IMR-90 (cell line): ENCODE data around the gene ATP5PB. TPM values are rescaled to one million over a fixed set of nuclear protein-coding genes. Genes with fewer than 3 reads are reported as not detected.

ENCODE experiments used
- ATAC-seq: fragments of 200-7000 bp; cut with Tn5 transposase; 2 replicates; pipeline ENCODE4 v1.9.1; 2020; ENCODE audit warnings: low read depth, mild to moderate bottlenecking, moderate library complexity
- BruUV-seq: library from RNA; stranded (reverse); fragments of 400-500 nt; replicated peaks from 2 replicates; lab custom pipeline; 2021; lab: Mats Ljungman, UMichigan
- CTCF ChIA-PET: fragments of 300-600 bp; formaldehyde crosslinking; extraction: SDS; loops from one replicate; lab custom pipeline; 2021; ENCODE audit warnings: antibody characterized with exemption; lab: Yijun Ruan, JAX
- POLR2A ChIA-PET: fragments of 300-600 bp; sonication (Branson Sonifier 250); formaldehyde crosslinking; loops from one replicate; lab custom pipeline; 2022; ENCODE audit warnings: antibody characterized with exemption; ENCODE audit not compliant: unreplicated experiment; lab: Charles Lee
- DNase-seq: peaks from one replicate; pipeline ENCODE4 v3.0.0; 2013
- H2AFZ ChIP-seq: replicated peaks from 2 replicates; pipeline ENCODE3; 2013; ENCODE audit warnings: low read length, mild to moderate bottlenecking; ENCODE audit not compliant: poor library complexity
- H2AK5ac ChIP-seq: 2 replicates; pipeline ENCODE4 v1.6.1; 2013; ENCODE audit warnings: low read depth, low read length, inconsistent platforms
- H2AK9ac ChIP-seq: replicated peaks from 2 replicates; pipeline ENCODE3; 2013; ENCODE audit warnings: mild to moderate bottlenecking, low read depth, low read length, moderate library complexity; ENCODE audit not compliant: poor library complexity
- H2BK120ac ChIP-seq: 2 replicates; pipeline ENCODE4 v1.6.1; 2013; ENCODE audit warnings: low read depth, low read length, inconsistent platforms
- H2BK15ac ChIP-seq: 3 replicates; pipeline ENCODE4 v1.6.1; 2013; ENCODE audit warnings: low read depth, low read length, inconsistent platforms
- H2BK20ac ChIP-seq: 2 replicates; pipeline ENCODE4 v1.6.1; 2013; ENCODE audit warnings: low read depth, mild to moderate bottlenecking, inconsistent platforms, low read length, moderate library complexity
- H2BK5ac ChIP-seq: 2 replicates; pipeline ENCODE4 v1.6.1; 2013; ENCODE audit warnings: mild to moderate bottlenecking, low read depth, low read length, inconsistent platforms; ENCODE audit not compliant: poor library complexity, severe bottlenecking
- H3K14ac ChIP-seq: replicated peaks from 2 replicates; pipeline ENCODE4 v1.6.1; 2013; ENCODE audit warnings: low read depth, low read length, inconsistent platforms
- H3K18ac ChIP-seq: 2 replicates; pipeline ENCODE4 v1.6.1; 2013; ENCODE audit warnings: low read depth, low read length, control low read depth
- H3K23ac ChIP-seq: 2 replicates; pipeline ENCODE4 v1.6.1; 2013; ENCODE audit warnings: low read depth, low read length, inconsistent platforms
- H3K27ac ChIP-seq: 2 replicates; pipeline ENCODE4 v1.5.1; 2013; ENCODE audit warnings: mild to moderate bottlenecking, control low read depth, low read length; ENCODE audit not compliant: insufficient read depth
- H3K27me3 ChIP-seq: 2 replicates; pipeline ENCODE4 v1.6.1; 2013; ENCODE audit warnings: low read length; ENCODE audit not compliant: control insufficient read depth, insufficient read depth
- H3K36me3 ChIP-seq: 2 replicates; pipeline ENCODE4 v1.6.1; 2013; ENCODE audit warnings: low read length, mixed read lengths; ENCODE audit not compliant: control insufficient read depth, insufficient read depth
- H3K4ac ChIP-seq: 2 replicates; pipeline ENCODE4 v1.6.1; 2013; ENCODE audit warnings: low read depth, low read length, inconsistent platforms
- H3K4me1 ChIP-seq: 2 replicates; pipeline ENCODE4 v1.6.1; 2013; ENCODE audit warnings: low read length, mixed read lengths; ENCODE audit not compliant: control insufficient read depth, insufficient read depth
- H3K4me2 ChIP-seq: 2 replicates; pipeline ENCODE4 v1.6.1; 2013; ENCODE audit warnings: low read depth, mild to moderate bottlenecking, control low read depth, low read length, moderate library complexity
- H3K4me3 ChIP-seq: 2 replicates; pipeline ENCODE4 v1.5.1; 2013; ENCODE audit warnings: low read depth, mild to moderate bottlenecking, control low read depth, low read length, moderate library complexity; ENCODE audit not compliant: insufficient read depth
- H3K56ac ChIP-seq: 2 replicates; pipeline ENCODE4 v1.6.1; 2013; ENCODE audit warnings: low read length, inconsistent platforms; ENCODE audit not compliant: insufficient read depth; ENCODE audit errors: extremely low read depth
- H3K79me1 ChIP-seq, 2 experiments: 2 replicates each; pipeline ENCODE4 v1.6.1; 2013; ENCODE audit warnings: low read length in 2 of 2, inconsistent platforms in 1 of 2, low read depth in 1 of 2
- H3K9ac ChIP-seq: 2 replicates; pipeline ENCODE4 v1.6.1; 2013; ENCODE audit warnings: low read depth, low read length, control low read depth
- H3K9me1 ChIP-seq: 2 replicates; pipeline ENCODE4 v1.6.1; 2013; ENCODE audit warnings: low read length, inconsistent platforms; ENCODE audit not compliant: insufficient read depth
- H3K9me3 ChIP-seq: 2 replicates; pipeline ENCODE4 v1.6.1; 2013; ENCODE audit warnings: low read length; ENCODE audit not compliant: control insufficient read depth, insufficient read depth
- H4K20me1 ChIP-seq: 2 replicates; pipeline ENCODE4 v1.6.1; 2013; ENCODE audit warnings: low read length, inconsistent platforms; ENCODE audit not compliant: insufficient read depth
- H4K5ac ChIP-seq: 2 replicates; pipeline ENCODE4 v1.6.1; 2013; ENCODE audit warnings: mild to moderate bottlenecking, low read depth, low read length, control low read depth
- H4K8ac ChIP-seq, 2 experiments: 2 replicates each; pipeline ENCODE4 v1.6.1; 2013; ENCODE audit warnings: low read depth in 2 of 2, low read length in 2 of 2, control low read depth in 1 of 2, inconsistent platforms in 1 of 2
- H4K91ac ChIP-seq: 2 replicates; pipeline ENCODE4 v1.6.1; 2013; ENCODE audit warnings: low read depth, low read length, inconsistent platforms; ENCODE audit not compliant: insufficient read depth
- CHD1 ChIP-seq: IDR thresholded peaks from 2 replicates; pipeline ENCODE4 v1.6.1; 2012; ENCODE audit warnings: low read depth, low read length, improper control_type of control experiment
- MXI1 ChIP-seq: IDR thresholded peaks from 2 replicates; pipeline ENCODE4 v1.6.1; 2012; ENCODE audit warnings: low read depth, mild to moderate bottlenecking, low read length, moderate library complexity, borderline replicate concordance
- RCOR1 ChIP-seq: IDR thresholded peaks from 2 replicates; pipeline ENCODE4 v1.6.1; 2012; ENCODE audit warnings: mild to moderate bottlenecking, low read length, improper control_type of control experiment; ENCODE audit not compliant: insufficient replicate concordance
- RFX5 ChIP-seq: IDR thresholded peaks from 2 replicates; pipeline ENCODE4 v1.8.0; 2012; ENCODE audit warnings: low read depth, mild to moderate bottlenecking, low read length, moderate library complexity
- WGBS, 2 experiments: methylation state at CpG; one replicate each; pipeline versions ENCODE4 v1.1.5 to v1.1.7; 2013; ENCODE audit warnings: missing lambda C conversion rate in 2 of 2; ENCODE audit not compliant: insufficient read length in 1 of 2; ENCODE audit errors: extremely low coverage in 2 of 2; 5-methylcytosine and 5-hydroxymethylcytosine counted together
- dilution Hi-C: fragments of 300-500 bp; cut with HindIII; formaldehyde crosslinking; loops from one replicate; pipeline ENCODE4 v1.14.3; 2018; ENCODE audit warnings: low sequenced_read_pairs; ENCODE audit not compliant: unreplicated experiment
- in situ Hi-C: fragments of 300-500 bp; cut with MboI; formaldehyde crosslinking; loops from 3 replicates; pipeline ENCODE4 v1.14.3; 2019; ENCODE audit warnings: low sequenced_read_pairs, inconsistent platforms, mixed read lengths
- intact Hi-C: fragments of 100-400 bp; cut with micrococcal nuclease; formaldehyde crosslinking; loops from 2 replicates; pipeline ENCODE4 v1.10.0; 2022
- polyA plus RNA-seq, 3 experiments: library from polyadenylated mRNA; depleted of rRNA; stranded (reverse); fragments of >200 nt; gene quantifications; 2 replicates each; pipeline ENCODE4 v1.2.3, GENCODE V29; 2012; ENCODE audit warnings: low replicate concordance in 1 of 3
- total RNA-seq: library from RNA; depleted of rRNA; stranded (reverse); fragments of >200 nt; gene quantifications from 2 replicates; pipeline ENCODE4 v1.2.3, GENCODE V29; 2012
- TF ChIP-seq, protein P1 (sequence below): fragments of 150-350 bp; IDR thresholded peaks from 2 replicates; pipeline ENCODE4 v1.6.1; 2016; ENCODE audit warnings: low read depth, mild to moderate bottlenecking, low read length, moderate library complexity, borderline replicate concordance
- TF ChIP-seq, protein P2 (sequence below): fragments of 150-350 bp; IDR thresholded peaks from 2 replicates; pipeline ENCODE4 v1.6.1; 2017; ENCODE audit warnings: mild to moderate bottlenecking, antibody characterized with exemption, low read length, low read depth

The ATP5PB gene
- total and polyA plus RNA-seq, 2 of the 4 experiments (the other 2 are of a cell fraction): 234 to 301 TPM

DNA sequence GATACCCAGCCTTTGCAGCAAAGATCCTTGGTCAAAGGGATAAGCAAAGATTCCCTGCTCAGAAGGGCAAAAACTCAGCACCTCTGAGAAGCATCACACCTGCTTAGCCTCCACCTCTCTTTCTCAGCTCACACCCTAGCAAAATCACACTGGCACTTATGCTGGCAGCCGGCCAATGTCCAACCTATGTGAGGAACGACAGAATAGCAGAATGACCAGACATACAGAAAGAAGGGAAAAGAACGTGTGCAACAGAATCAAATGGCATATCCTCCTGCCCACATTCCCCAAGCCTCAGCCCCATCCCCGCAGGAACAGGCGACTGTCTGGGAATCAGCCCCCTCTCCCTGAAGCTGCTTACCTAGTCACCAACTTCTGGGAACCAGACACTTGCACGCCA, 54.8 kb downstream of the ATP5PB start:
- no peak overlapping the region for H2AK9ac ChIP-seq
- no peak overlapping the region for H2BK120ac ChIP-seq
- H4K91ac ChIP-seq: no peak overlapping the region
- ATAC-seq (no peak), DNase-seq (no peak)
- H2AK5ac ChIP-seq: no peak overlapping the region
- H3K27me3 ChIP-seq: peaks cover 22% of the 10 kb centered on the region
- no peaks in the 10 kb centered on the region for H3K9me1 ChIP-seq
- H3K4me3 ChIP-seq: no peak overlapping the region
- H3K56ac ChIP-seq: no peak overlapping the region
- no peak overlapping the region for H3K18ac ChIP-seq
- no peaks in the 10 kb centered on the region for H3K36me3 ChIP-seq
- in situ Hi-C loops (no loop called here), dilution Hi-C loops (no loop called here), intact Hi-C loops (no loop called here)
- no peak overlapping the region for H2BK15ac ChIP-seq
- no peak overlapping the region for H2AFZ ChIP-seq
- H3K9me3 ChIP-seq: no peaks in the 10 kb centered on the region
- H4K8ac ChIP-seq: no peak overlapping the region
- no peak overlapping the region for H3K27ac ChIP-seq
- no TSS peak for BruUV-seq
- CTCF ChIA-PET: no interaction called here
- no peak overlapping the region for H3K14ac ChIP-seq
- H4K5ac ChIP-seq: no peak overlapping the region
- no peaks in the 10 kb centered on the region for H4K20me1 ChIP-seq
- TF ChIP-seq, protein P1, sequence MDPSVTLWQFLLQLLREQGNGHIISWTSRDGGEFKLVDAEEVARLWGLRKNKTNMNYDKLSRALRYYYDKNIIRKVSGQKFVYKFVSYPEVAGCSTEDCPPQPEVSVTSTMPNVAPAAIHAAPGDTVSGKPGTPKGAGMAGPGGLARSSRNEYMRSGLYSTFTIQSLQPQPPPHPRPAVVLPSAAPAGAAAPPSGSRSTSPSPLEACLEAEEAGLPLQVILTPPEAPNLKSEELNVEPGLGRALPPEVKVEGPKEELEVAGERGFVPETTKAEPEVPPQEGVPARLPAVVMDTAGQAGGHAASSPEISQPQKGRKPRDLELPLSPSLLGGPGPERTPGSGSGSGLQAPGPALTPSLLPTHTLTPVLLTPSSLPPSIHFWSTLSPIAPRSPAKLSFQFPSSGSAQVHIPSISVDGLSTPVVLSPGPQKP: no peak
- TF ChIP-seq MXI1 (no peak), RCOR1 (no peak), CHD1 (no peak), RFX5 (no peak)
- TF ChIP-seq, protein P2, sequence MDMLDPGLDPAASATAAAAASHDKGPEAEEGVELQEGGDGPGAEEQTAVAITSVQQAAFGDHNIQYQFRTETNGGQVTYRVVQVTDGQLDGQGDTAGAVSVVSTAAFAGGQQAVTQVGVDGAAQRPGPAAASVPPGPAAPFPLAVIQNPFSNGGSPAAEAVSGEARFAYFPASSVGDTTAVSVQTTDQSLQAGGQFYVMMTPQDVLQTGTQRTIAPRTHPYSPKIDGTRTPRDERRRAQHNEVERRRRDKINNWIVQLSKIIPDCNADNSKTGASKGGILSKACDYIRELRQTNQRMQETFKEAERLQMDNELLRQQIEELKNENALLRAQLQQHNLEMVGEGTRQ: no peak
- peaks cover 0 to 8% of the 10 kb centered on the region in 2 experiments; a peak in 1 of 4 replicates for H3K79me1 ChIP-seq
- H3K9ac ChIP-seq: no peak overlapping the region
- no peak overlapping the region for H3K4me2 ChIP-seq
- WGBS, 2 experiments: 72% methylated on average over 2 of the region's 6 CpGs; no CpG with 5 or more reads in 1 of the 2 experiments
- no peak overlapping the region for H2BK20ac ChIP-seq
- no peak overlapping the region for H3K23ac ChIP-seq
- peaks cover 10% of the 10 kb centered on the region for H3K4me1 ChIP-seq
- POLR2A ChIA-PET: no interaction called here
- H3K4ac ChIP-seq: no peak overlapping the region
- no peak overlapping the region for H2BK5ac ChIP-seq
